Measurements from ENCODE around the gene CFAP251.

DNA sequence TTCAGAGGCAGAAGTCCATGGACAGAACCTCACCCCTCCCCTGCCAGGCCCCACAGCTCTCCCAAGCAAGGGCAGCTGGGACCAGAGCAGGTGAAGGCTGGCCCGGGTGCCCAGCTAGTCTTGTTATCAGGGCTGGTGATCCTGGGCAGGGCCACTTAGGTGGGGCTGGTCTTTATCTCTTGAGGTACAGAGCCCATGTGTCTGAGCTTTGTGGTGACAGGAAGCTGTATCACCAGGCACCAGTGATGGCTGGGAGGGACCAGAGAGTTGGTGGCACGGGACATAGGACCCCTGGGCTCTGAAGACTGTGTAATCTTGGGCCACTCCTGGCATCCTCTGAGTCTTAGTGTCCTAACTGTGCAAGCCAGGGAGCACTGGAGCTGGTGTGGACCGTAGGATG, 46.9 kb upstream of the CFAP251 start:
- no peak for TF ChIP-seq CTCF (IDR thresholded peaks at IDR 0.05)
- no peak for TF ChIP-seq POLR2A (IDR thresholded peaks at IDR 0.05)

Measured in lower leg skin (tissue), 3 donors.